ENCODE measurements around the gene SCYGR3.

GRCh38 chr2:227626580-227627151 is 12.0 kb upstream of the SCYGR3 start:
- TF ChIP-seq CTCF (conservative IDR thresholded peaks at IDR 0.05) (no peak), ZFX (IDR thresholded peaks at IDR 0.05) (no peak)

Measured in C4-2B (cell line).